ENCODE data around the gene RNU4-1.

The RNU4-1 gene

GRCh38 chr12:120284381-120284780 is 8.7 kb downstream of the RNU4-1 start:
- no peaks in the 10 kb centered on the region for H3K36me3 ChIP-seq
- H3K4me3 ChIP-seq (ENCODE audit: low read depth, low read length) = no peak overlapping the region
- TF ChIP-seq CTCF (IDR thresholded peaks at IDR 0.05; ENCODE audit: low read depth, low read length) = no peak
- no peak for DNase-seq
- no peaks in the 10 kb centered on the region for H3K27me3 ChIP-seq
- H3K9me3 ChIP-seq = no peaks in the 10 kb centered on the region
- no peaks in the 10 kb centered on the region for H3K4me1 ChIP-seq

GRCh38 chr12:120283318-120283717 is 9.7 kb downstream of the RNU4-1 start:
- Histone ChIP-seq H3K36me3 (no peaks in the 10 kb centered on the region), H3K27me3 (no peaks in the 10 kb centered on the region), H3K9me3 (no peaks in the 10 kb centered on the region), H3K4me1 (no peaks in the 10 kb centered on the region), H3K4me3 (ENCODE audit: low read depth, low read length) (no peak overlapping the region)
- no peak for DNase-seq
- no peak for TF ChIP-seq CTCF (IDR thresholded peaks at IDR 0.05; ENCODE audit: low read depth, low read length)

GRCh38 chr12:120278137-120279069 is 14.6 kb downstream of the RNU4-1 start:
- no peaks in the 10 kb centered on the region for H3K9me3 ChIP-seq
- H3K4me3 ChIP-seq (ENCODE audit: low read depth, low read length) = no peak overlapping the region
- no peak for TF ChIP-seq CTCF (IDR thresholded peaks at IDR 0.05; ENCODE audit: low read depth, low read length)
- H3K4me1 ChIP-seq = no peaks in the 10 kb centered on the region
- no peak for DNase-seq
- H3K27me3 ChIP-seq = no peaks in the 10 kb centered on the region
- H3K36me3 ChIP-seq = no peaks in the 10 kb centered on the region

GRCh38 chr12:120276734-120277133 is 16.3 kb downstream of the RNU4-1 start:
- Histone ChIP-seq H3K9me3 (no peaks in the 10 kb centered on the region), H3K27me3 (no peaks in the 10 kb centered on the region), H3K4me1 (no peaks in the 10 kb centered on the region), H3K4me3 (ENCODE audit: low read depth, low read length) (no peak overlapping the region), H3K36me3 (no peaks in the 10 kb centered on the region)
- no peak for TF ChIP-seq CTCF (IDR thresholded peaks at IDR 0.05; ENCODE audit: low read depth, low read length)
- DNase-seq = no peak

- no peaks in the 10 kb centered on the region for H3K9me3 ChIP-seq
- no peak for DNase-seq
- H3K27me3 ChIP-seq = no peaks in the 10 kb centered on the region
- H3K4me1 ChIP-seq = peaks cover 3% of the 10 kb centered on the region
- H3K36me3 ChIP-seq = no peaks in the 10 kb centered on the region
- no peak overlapping the region for H3K4me3 ChIP-seq (ENCODE audit: low read depth, low read length)
- no peak for TF ChIP-seq CTCF (IDR thresholded peaks at IDR 0.05; ENCODE audit: low read depth, low read length)
These were observed 25.3 kb downstream of the RNU4-1 start for GRCh38 chr12:120267736-120268135.

GRCh38 chr12:120266180-120266870 is 26.7 kb downstream of the RNU4-1 start:
- H3K4me3 ChIP-seq (ENCODE audit: low read depth, low read length) = no peak overlapping the region
- no peak for DNase-seq
- TF ChIP-seq CTCF (IDR thresholded peaks at IDR 0.05; ENCODE audit: low read depth, low read length) = no peak
- peaks cover 3% of the 10 kb centered on the region for H3K4me1 ChIP-seq
- H3K9me3 ChIP-seq = no peaks in the 10 kb centered on the region
- no peaks in the 10 kb centered on the region for H3K27me3 ChIP-seq
- H3K36me3 ChIP-seq = no peaks in the 10 kb centered on the region
